ENCODE results near the gene GARIN1A. TPM values are rescaled to one million over a fixed set of nuclear protein-coding genes. Genes with fewer than 3 reads are reported as not detected.

GARIN1A gene
- total RNA-seq, 4 donors from 2014 or later, result 0.19 to 0.38 (median 0.35) TPM; not detected in 1

- DNase-seq, result no peak
- H3K36me3 ChIP-seq, result no peaks in the 10 kb centered on the region
- intact Hi-C loops (cut with DNase I), result no loop called here
- no peaks in the 10 kb centered on the region for H3K9me3 ChIP-seq
- no peaks in the 10 kb centered on the region for H3K4me1 ChIP-seq
- no peak overlapping the region for H3K27ac ChIP-seq
- H3K27me3 ChIP-seq, result peaks cover 0 to 11% (median 0%) of the 10 kb centered on the region in 4 donors
- TF ChIP-seq CTCF (IDR thresholded peaks at IDR 0.05) (no peak), POLR2A (IDR thresholded peaks at IDR 0.05) (no peak)
- no peak overlapping the region for H3K4me3 ChIP-seq
Measured at GRCh38 chr7:128721376-128721775, 49.3 kb downstream of the GARIN1A start.

Small RNA genes lying within 50 kb of the gene (small RNA-seq; reads per million reads assigned to genes)
- gene RNA5SP242 (13.7 to 77.2 (median 51.5) reads per million in 4 donors), gene RNA5SP243 (0.07 to 1.5 (median 0.81) reads per million in 4 donors), gene RNU6-177P (0 reads per million in 4 donors)

Other genes starting within 250 kb of the GARIN1A start
- gene HILPDA, start 216.4 kb upstream of the GARIN1A start, total RNA-seq, result 10 to 100 TPM; 17.6 to 53.0 (median 21.9) TPM
- 10 to 100 TPM; 20.2 to 26.6 (median 24.5) TPM for gene METTL2B, start 195.5 kb upstream of the GARIN1A start, total RNA-seq
- gene CALU, start 67.1 kb downstream of the GARIN1A start, total RNA-seq, result 10 to 100 TPM; 23.5 to 66.6 (median 50.8) TPM
- gene OPN1SW, start 103.5 kb downstream of the GARIN1A start, total RNA-seq, result not detected
- gene CCDC136, start 119.7 kb downstream of the GARIN1A start, total RNA-seq, result 1 to 10 TPM in 2 of 4 donors, under 1 TPM in 2; 0.09 to 5.1 (median 2.2) TPM
- 10 to 100 TPM in 2 of 4 donors, 1 to 10 TPM in 2; 3.0 to 27.3 (median 7.5) TPM for gene FLNC, start 158.1 kb downstream of the GARIN1A start, total RNA-seq
- gene ATP6V1F, start 190.6 kb downstream of the GARIN1A start, total RNA-seq, result 100 to 1,000 TPM; 103 to 148 (median 130) TPM
- 1 to 10 TPM in 2 of 4 donors, under 1 TPM in 2; 0.47 to 1.5 (median 0.87) TPM for gene KCP, start 238.4 kb downstream of the GARIN1A start, total RNA-seq